Esophagus muscularis mucosa (tissue), 4 donors: ENCODE results near the gene CALML3. TPM values are rescaled to one million over a fixed set of nuclear protein-coding genes. Genes with fewer than 3 reads are reported as not detected.

Experiments
- DNase-seq: peaks from one replicate; pipeline ENCODE4 v3.0.0-alpha.2; 2017; ENCODE audit errors: extremely low spot score
- H3K27ac ChIP-seq, 4 donors: fragments of 200-600 bp; sonication (generic); replicated peaks in 1 of 4; 1 replicate in 3 of 4; 2 replicates in 1 of 4; pipeline ENCODE4 v1.5.1; 2016 to 2019; ENCODE audit warnings: mild to moderate bottlenecking in 1 of 4
- H3K27me3 ChIP-seq, 4 donors: fragments of 200-600 bp; sonication (generic); one replicate each; pipeline versions ENCODE4 v1.5.1 to v1.6.0; 2016 to 2019
- H3K36me3 ChIP-seq, 4 donors: fragments of 200-600 bp; sonication (generic); one replicate each; pipeline ENCODE4 v1.5.1; 2016 to 2019
- H3K4me1 ChIP-seq, 4 donors: fragments of 200-600 bp; sonication (generic); one replicate each; pipeline ENCODE4 v1.5.1; 2016 to 2019
- H3K4me3 ChIP-seq, 4 donors: fragments of 200-600 bp; sonication (generic); 1 replicate in 2 of 4; 2 replicates in 2 of 4; pipeline ENCODE4 v1.5.1; 2016 to 2019; ENCODE audit warnings: mild to moderate bottlenecking in 4 of 4, moderate library complexity in 1 of 4
- H3K9me3 ChIP-seq, 4 donors: fragments of 200-600 bp; sonication (generic); 1 replicate in 3 of 4; 2 replicates in 1 of 4; pipeline ENCODE4 v1.5.1; 2016 to 2019
- EP300 ChIP-seq: sonication (generic); formaldehyde crosslinking; IDR thresholded peaks from one replicate; pipeline ENCODE4 v1.6.1; 2017; ENCODE audit warnings: antibody characterized with exemption
- POLR2A ChIP-seq: fragments of 450-650 bp; IDR thresholded peaks from one replicate; pipeline ENCODE4 v1.6.1; 2017; ENCODE audit warnings: antibody characterized with exemption, moderate library complexity, mild to moderate bottlenecking, low read depth
- POLR2AphosphoS5 ChIP-seq, 2 donors: sonication (generic); formaldehyde crosslinking; IDR thresholded peaks; one replicate each; pipeline ENCODE4 v1.6.1; 2017; ENCODE audit warnings: antibody characterized with exemption in 2 of 2
- WGBS: methylation state at CpG from one replicate; pipeline ENCODE4 v1.1.5; 2018; 5-methylcytosine and 5-hydroxymethylcytosine counted together
- intact Hi-C: fragments of 100-400 bp; cut with DNase I; formaldehyde crosslinking; loops from one replicate; pipeline ENCODE4 v1.15.1; 2023
- total RNA-seq, 4 donors: library from RNA; depleted of rRNA; stranded (reverse); fragments of >200 nt; gene quantifications; one replicate each; pipeline versions ENCODE4 v1.1.0 to v1.2.1, GENCODE V29; 2016
- TF ChIP-seq, protein P1 (sequence below), 3 experiments: fragments of 200-600 bp in 2 of 3; fragments of 450-650 bp in 1 of 3; sonication (generic) in 2 of 3; IDR thresholded peaks; one replicate each; pipeline ENCODE4 v1.5.1; 2017 to 2019; ENCODE audit warnings: antibody characterized with exemption in 3 of 3, mild to moderate bottlenecking in 2 of 3, moderate library complexity in 1 of 3

The CALML3 gene
- total RNA-seq, 4 donors from 2014 or later: not detected

DNA sequence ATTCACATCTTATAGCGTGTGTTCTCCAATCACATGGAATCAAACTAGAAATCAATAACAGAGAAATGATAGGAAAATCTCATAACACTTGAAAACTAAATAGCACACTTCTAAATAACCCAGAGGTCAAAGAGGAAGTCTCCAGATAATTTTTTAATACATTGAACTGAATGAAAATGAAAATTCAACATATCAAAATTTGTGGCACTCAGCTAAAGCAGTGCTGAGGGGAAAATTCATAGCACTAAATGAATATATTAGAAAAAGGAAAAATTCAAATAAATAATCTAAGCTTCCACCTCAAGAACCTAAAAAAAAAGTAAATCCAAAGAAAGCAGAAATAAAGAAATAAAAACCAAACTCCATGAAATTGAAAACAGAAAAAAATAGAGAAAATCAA lies 17.3 kb downstream of the CALML3 start:
- intact Hi-C loops: no loop called here
- Histone ChIP-seq H3K27me3 (no peaks in the 10 kb centered on the region), H3K27ac (no peak overlapping the region), H3K9me3 (no peaks in the 10 kb centered on the region), H3K36me3 (no peaks in the 10 kb centered on the region), H3K4me1 (peaks cover 15 to 40% (median 35%) of the 10 kb centered on the region in 4 donors), H3K4me3 (no peak overlapping the region)
- TF ChIP-seq, protein P1, sequence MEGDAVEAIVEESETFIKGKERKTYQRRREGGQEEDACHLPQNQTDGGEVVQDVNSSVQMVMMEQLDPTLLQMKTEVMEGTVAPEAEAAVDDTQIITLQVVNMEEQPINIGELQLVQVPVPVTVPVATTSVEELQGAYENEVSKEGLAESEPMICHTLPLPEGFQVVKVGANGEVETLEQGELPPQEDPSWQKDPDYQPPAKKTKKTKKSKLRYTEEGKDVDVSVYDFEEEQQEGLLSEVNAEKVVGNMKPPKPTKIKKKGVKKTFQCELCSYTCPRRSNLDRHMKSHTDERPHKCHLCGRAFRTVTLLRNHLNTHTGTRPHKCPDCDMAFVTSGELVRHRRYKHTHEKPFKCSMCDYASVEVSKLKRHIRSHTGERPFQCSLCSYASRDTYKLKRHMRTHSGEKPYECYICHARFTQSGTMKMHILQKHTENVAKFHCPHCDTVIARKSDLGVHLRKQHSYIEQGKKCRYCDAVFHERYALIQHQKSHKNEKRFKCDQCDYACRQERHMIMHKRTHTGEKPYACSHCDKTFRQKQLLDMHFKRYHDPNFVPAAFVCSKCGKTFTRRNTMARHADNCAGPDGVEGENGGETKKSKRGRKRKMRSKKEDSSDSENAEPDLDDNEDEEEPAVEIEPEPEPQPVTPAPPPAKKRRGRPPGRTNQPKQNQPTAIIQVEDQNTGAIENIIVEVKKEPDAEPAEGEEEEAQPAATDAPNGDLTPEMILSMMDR (IDR thresholded peaks at IDR 0.05): no peak
- TF ChIP-seq EP300 (no peak), POLR2A (no peak), POLR2AphosphoS5 (IDR thresholded peaks at IDR 0.05) (no peak)
- WGBS: 100% methylated on average over 1 of the region's 1 CpG
- no peak for DNase-seq

DNA sequence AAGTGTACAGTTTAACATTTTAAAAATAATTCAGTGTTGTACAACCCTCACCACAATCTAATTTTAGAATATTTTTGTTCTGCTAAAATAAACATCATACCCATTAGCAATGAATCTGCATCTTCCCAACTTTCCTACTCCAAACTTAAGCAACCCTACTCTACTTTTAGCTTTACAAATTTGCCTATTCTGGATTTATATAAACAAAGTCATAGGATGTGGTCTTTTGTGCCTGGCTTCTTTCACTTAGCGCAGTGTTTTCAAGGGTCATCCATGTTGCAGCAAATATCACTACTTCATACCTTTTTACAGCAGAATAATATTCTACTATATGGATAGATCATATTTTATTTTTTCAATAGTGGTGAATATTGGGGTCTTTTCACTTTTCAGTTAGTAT lies 18.9 kb downstream of the CALML3 start:
- 91% methylated on average over 1 of the region's 1 CpG for WGBS
- Histone ChIP-seq H3K4me1 (peaks cover 25 to 50% (median 46%) of the 10 kb centered on the region in 4 donors), H3K9me3 (no peaks in the 10 kb centered on the region), H3K27ac (no peak overlapping the region), H3K36me3 (no peaks in the 10 kb centered on the region), H3K27me3 (no peaks in the 10 kb centered on the region), H3K4me3 (no peak overlapping the region)
- TF ChIP-seq POLR2AphosphoS5 (IDR thresholded peaks at IDR 0.05) (no peak), EP300 (no peak), POLR2A (no peak)
- TF ChIP-seq, protein P1 (IDR thresholded peaks at IDR 0.05): no peak
- intact Hi-C loops: no loop called here
- no peak for DNase-seq

DNA sequence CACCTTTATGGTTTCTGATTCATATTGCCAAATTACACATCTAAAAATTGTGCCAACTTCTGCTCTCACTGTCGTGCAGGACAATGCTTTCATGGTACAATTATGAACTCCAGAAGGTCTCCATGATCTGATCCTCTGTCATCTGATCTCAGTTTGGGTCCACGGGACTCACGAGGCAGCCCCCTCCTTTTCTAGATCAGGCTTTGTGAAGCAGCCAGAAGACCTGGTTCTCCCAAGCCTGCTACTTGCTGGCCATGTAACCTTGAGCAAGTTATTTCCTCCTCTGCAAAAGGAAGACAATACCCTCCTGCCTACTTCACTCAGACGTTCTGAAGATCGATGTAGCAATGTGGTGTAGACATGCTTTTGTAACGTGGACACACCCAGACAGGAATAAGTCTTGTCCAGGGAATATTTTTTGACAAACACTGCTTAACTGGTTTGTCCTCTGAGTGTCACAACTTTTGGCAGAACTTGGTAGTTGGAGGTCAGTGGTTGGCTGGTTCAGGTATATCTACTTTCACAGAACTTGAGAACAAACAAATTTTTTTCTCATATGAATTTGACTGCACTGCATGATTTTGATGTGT lies 19.6 kb downstream of the CALML3 start:
- 86% methylated on average over 6 of the region's 6 CpGs for WGBS
- intact Hi-C loops: no loop called here
- Histone ChIP-seq H3K27me3 (no peaks in the 10 kb centered on the region), H3K27ac (no peak overlapping the region), H3K9me3 (no peaks in the 10 kb centered on the region), H3K36me3 (no peaks in the 10 kb centered on the region), H3K4me3 (no peak overlapping the region), H3K4me1 (peaks cover 26 to 50% (median 46%) of the 10 kb centered on the region in 4 donors)
- TF ChIP-seq POLR2A: no peak
- DNase-seq: no peak

DNA sequence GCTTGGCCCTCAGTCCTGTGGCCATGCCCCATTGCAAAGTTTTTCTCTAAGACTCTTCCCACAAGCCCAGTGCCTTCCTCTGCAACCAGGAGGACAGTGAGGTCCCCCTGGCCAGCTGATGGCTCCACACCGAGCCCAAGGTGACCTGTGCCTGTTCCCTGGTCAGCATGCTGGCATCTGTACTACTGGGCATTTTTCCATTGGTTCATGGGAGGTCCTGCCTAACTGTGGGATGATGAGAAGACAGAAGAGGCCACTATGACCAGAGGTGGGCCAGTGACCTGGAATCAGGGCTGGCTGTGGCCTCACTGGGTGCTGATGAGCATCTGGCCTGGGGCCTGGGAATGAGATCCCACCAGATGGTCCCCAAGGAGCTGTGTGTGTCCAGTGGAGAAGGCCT lies 20.2 kb downstream of the CALML3 start:
- Histone ChIP-seq H3K4me3 (no peak overlapping the region), H3K36me3 (no peaks in the 10 kb centered on the region), H3K27ac (peak overlapping the region in 1 of 4 donors; percentile 83), H3K27me3 (no peaks in the 10 kb centered on the region), H3K9me3 (no peaks in the 10 kb centered on the region), H3K4me1 (peaks cover 26 to 52% (median 48%) of the 10 kb centered on the region in 4 donors)
- TF ChIP-seq POLR2A (no peak), EP300 (no peak), POLR2AphosphoS5 (IDR thresholded peaks at IDR 0.05) (no peak)
- TF ChIP-seq, protein P1 (IDR thresholded peaks at IDR 0.05): no peak
- DNase-seq: no peak
- 88% methylated on average over 1 of the region's 1 CpG for WGBS
- intact Hi-C loops: no loop called here

DNA sequence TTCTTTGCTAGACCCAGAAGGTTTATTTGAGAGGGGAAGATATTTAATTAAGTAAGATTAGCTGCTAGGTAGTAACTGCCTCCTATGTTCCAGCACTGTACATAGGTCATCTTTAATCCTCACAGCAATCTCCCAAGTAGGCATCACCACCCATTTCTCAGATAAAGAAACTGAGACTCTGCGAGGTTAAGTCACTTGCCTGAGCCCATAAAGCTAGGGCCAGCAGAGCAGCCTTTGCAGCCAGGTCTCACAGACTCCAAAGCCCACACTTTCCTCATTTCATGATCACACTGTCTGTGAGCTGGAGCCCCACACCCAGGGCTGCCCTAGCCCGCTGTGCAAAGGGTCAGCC lies 20.6 kb downstream of the CALML3 start:
- intact Hi-C loops: no loop called here

More for the DNA sequence above, 20.6 kb downstream of the CALML3 start:
- H3K36me3 ChIP-seq: no peaks in the 10 kb centered on the region
- peak overlapping the region; percentile 74 to 86 (median 81) for H3K27ac ChIP-seq
- peaks cover 26 to 52% (median 48%) of the 10 kb centered on the region in 4 donors for H3K4me1 ChIP-seq
- no peak for DNase-seq
- H3K4me3 ChIP-seq: no peak overlapping the region
- no peak for TF ChIP-seq POLR2A
- TF ChIP-seq POLR2AphosphoS5 (IDR thresholded peaks at IDR 0.05): no peak
- TF ChIP-seq EP300: no peak
- TF ChIP-seq, protein P1 (IDR thresholded peaks at IDR 0.05): no peak
- no peaks in the 10 kb centered on the region for H3K27me3 ChIP-seq
- H3K9me3 ChIP-seq: no peaks in the 10 kb centered on the region
- WGBS: 100% methylated on average over 1 of the region's 2 CpGs
